SK-N-SH treated with all-trans-retinoic acid at 6 μM for 48 hours (cell line): ENCODE data around the gene SDR42E1.

Experiments used
- ATAC-seq: fragments of 200-7000 bp; cut with Tn5 transposase; 3 replicates; pipeline ENCODE4 v1.9.1; 2020; ENCODE audit warnings: mild to moderate bottlenecking, moderate library complexity
- ARNTL ChIP-seq: fragments of 450-650 bp; formaldehyde crosslinking; IDR thresholded peaks from 2 replicates; pipeline ENCODE4 v1.5.0; 2020; ENCODE audit warnings: low read depth, mild to moderate bottlenecking, moderate library complexity, borderline replicate concordance
- BACH2 ChIP-seq: fragments of 250-450 bp; sonication (Bioruptor Pico); IDR thresholded peaks from 2 replicates; pipeline ENCODE4 v1.9.0; 2021; ENCODE audit warnings: mild to moderate bottlenecking, borderline replicate concordance
- CSDC2 ChIP-seq: fragments of 250-450 bp; sonication (Bioruptor Pico); IDR thresholded peaks from 2 replicates; pipeline ENCODE4 v1.5.0; 2020; ENCODE audit warnings: mild to moderate bottlenecking, moderate library complexity
- ESRRG ChIP-seq: fragments of 250-450 bp; sonication (Bioruptor Pico); IDR thresholded peaks from 2 replicates; pipeline ENCODE4 v1.6.1; 2021; ENCODE audit warnings: mild to moderate bottlenecking
- GLIS3 ChIP-seq: fragments of 250-450 bp; sonication (Bioruptor Pico); IDR thresholded peaks from 2 replicates; pipeline ENCODE4 v1.5.0; 2020; ENCODE audit warnings: mild to moderate bottlenecking, moderate library complexity
- ISL1 ChIP-seq: fragments of 250-450 bp; sonication (Bioruptor Pico); IDR thresholded peaks from 2 replicates; pipeline ENCODE4 v2.1.2; 2022; ENCODE audit warnings: mild to moderate bottlenecking, moderate library complexity
- OSR1 ChIP-seq: fragments of 250-450 bp; sonication (Bioruptor Pico); IDR thresholded peaks from 2 replicates; pipeline ENCODE4 v1.8.0; 2022; ENCODE audit warnings: moderate library complexity, mild to moderate bottlenecking, inconsistent platforms
- PPARA ChIP-seq: fragments of 250-450 bp; sonication (Bioruptor Pico); IDR thresholded peaks from 2 replicates; pipeline ENCODE4 v1.5.0; 2020; ENCODE audit warnings: mild to moderate bottlenecking, borderline replicate concordance
- TCF4 ChIP-seq: fragments of 250-450 bp; sonication (Bioruptor Pico); IDR thresholded peaks from 2 replicates; pipeline ENCODE4 v1.8.0; 2021; ENCODE audit warnings: mild to moderate bottlenecking, moderate library complexity, borderline replicate concordance
- ZC3H10 ChIP-seq: fragments of 250-450 bp; sonication (Bioruptor Pico); IDR thresholded peaks from 2 replicates; pipeline ENCODE4 v1.5.1; 2021; ENCODE audit warnings: mild to moderate bottlenecking, moderate library complexity
- ZNF565 ChIP-seq: fragments of 450-650 bp; formaldehyde crosslinking; conservative IDR thresholded peaks from 2 replicates; pipeline ENCODE4 v1.5.0; 2020; ENCODE audit warnings: low read depth, mild to moderate bottlenecking, moderate library complexity
- ZNF70 ChIP-seq: fragments of 450-650 bp; formaldehyde crosslinking; IDR thresholded peaks from 2 replicates; pipeline ENCODE4 v1.5.0; 2020; ENCODE audit warnings: mild to moderate bottlenecking, moderate library complexity
- ZNF8 ChIP-seq: fragments of 450-650 bp; formaldehyde crosslinking; IDR thresholded peaks from 2 replicates; pipeline ENCODE4 v1.5.0; 2020; ENCODE audit warnings: mild to moderate bottlenecking, moderate library complexity
- TF ChIP-seq, protein P1 (sequence below): fragments of 250-450 bp; sonication (Bioruptor Pico); IDR thresholded peaks from 2 replicates; pipeline ENCODE4 v1.8.0; 2021; ENCODE audit warnings: low read depth, mild to moderate bottlenecking, moderate library complexity, borderline replicate concordance
- TF ChIP-seq, protein P2 (sequence below): fragments of 250-450 bp; sonication (Bioruptor Pico); IDR thresholded peaks from 2 replicates; pipeline ENCODE4 v1.5.0; 2020; ENCODE audit warnings: mild to moderate bottlenecking, moderate library complexity
- TF ChIP-seq, protein P3 (sequence below): fragments of 250-450 bp; sonication (Bioruptor Pico); IDR thresholded peaks from 2 replicates; pipeline ENCODE4 v1.8.0; 2020; ENCODE audit warnings: mild to moderate bottlenecking, moderate library complexity, borderline replicate concordance
- TF ChIP-seq, protein P4 (sequence below): fragments of 250-450 bp; sonication (Bioruptor Pico); IDR thresholded peaks from 2 replicates; pipeline ENCODE4 v1.5.1; 2020; ENCODE audit warnings: low read depth, mild to moderate bottlenecking, moderate library complexity

The SDR42E1 gene

DNA sequence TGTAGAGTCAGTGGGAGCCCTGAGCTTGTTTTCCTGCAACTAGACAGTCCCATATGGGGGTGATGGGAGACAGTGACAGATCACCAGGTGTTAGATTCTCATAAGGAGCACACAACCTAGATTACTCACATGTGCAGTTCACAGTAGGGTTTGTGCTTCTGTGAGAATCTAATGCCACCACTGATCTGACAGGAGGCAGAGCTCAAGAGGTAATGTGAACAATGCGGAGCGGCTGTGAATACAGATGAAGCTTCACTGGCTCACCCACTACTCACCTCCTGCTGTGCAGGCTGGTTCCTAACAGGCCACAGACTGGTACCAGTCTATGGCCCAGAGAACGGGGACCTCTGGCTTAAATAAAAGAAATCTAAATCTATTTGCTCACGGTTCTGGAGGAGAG, 13.6 kb upstream of the SDR42E1 start:
- no peak for ATAC-seq
- TF ChIP-seq CSDC2 (CRISPR knock-in tag): no peak
- no peak for TF ChIP-seq TCF4 (CRISPR knock-in tag)
- TF ChIP-seq ZNF565 (CRISPR knock-in tag): no peak
- TF ChIP-seq, protein P1, sequence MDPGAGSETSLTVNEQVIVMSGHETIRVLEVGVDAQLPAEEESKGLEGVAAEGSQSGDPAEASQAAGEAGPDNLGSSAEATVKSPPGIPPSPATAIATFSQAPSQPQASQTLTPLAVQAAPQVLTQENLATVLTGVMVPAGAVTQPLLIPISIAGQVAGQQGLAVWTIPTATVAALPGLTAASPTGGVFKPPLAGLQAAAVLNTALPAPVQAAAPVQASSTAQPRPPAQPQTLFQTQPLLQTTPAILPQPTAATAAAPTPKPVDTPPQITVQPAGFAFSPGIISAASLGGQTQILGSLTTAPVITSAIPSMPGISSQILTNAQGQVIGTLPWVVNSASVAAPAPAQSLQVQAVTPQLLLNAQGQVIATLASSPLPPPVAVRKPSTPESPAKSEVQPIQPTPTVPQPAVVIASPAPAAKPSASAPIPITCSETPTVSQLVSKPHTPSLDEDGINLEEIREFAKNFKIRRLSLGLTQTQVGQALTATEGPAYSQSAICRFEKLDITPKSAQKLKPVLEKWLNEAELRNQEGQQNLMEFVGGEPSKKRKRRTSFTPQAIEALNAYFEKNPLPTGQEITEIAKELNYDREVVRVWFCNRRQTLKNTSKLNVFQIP (CRISPR knock-in tag): no peak
- TF ChIP-seq, protein P2, sequence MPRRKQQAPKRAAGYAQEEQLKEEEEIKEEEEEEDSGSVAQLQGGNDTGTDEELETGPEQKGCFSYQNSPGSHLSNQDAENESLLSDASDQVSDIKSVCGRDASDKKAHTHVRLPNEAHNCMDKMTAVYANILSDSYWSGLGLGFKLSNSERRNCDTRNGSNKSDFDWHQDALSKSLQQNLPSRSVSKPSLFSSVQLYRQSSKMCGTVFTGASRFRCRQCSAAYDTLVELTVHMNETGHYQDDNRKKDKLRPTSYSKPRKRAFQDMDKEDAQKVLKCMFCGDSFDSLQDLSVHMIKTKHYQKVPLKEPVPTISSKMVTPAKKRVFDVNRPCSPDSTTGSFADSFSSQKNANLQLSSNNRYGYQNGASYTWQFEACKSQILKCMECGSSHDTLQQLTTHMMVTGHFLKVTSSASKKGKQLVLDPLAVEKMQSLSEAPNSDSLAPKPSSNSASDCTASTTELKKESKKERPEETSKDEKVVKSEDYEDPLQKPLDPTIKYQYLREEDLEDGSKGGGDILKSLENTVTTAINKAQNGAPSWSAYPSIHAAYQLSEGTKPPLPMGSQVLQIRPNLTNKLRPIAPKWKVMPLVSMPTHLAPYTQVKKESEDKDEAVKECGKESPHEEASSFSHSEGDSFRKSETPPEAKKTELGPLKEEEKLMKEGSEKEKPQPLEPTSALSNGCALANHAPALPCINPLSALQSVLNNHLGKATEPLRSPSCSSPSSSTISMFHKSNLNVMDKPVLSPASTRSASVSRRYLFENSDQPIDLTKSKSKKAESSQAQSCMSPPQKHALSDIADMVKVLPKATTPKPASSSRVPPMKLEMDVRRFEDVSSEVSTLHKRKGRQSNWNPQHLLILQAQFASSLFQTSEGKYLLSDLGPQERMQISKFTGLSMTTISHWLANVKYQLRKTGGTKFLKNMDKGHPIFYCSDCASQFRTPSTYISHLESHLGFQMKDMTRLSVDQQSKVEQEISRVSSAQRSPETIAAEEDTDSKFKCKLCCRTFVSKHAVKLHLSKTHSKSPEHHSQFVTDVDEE (CRISPR knock-in tag): no peak
- TF ChIP-seq, protein P3, sequence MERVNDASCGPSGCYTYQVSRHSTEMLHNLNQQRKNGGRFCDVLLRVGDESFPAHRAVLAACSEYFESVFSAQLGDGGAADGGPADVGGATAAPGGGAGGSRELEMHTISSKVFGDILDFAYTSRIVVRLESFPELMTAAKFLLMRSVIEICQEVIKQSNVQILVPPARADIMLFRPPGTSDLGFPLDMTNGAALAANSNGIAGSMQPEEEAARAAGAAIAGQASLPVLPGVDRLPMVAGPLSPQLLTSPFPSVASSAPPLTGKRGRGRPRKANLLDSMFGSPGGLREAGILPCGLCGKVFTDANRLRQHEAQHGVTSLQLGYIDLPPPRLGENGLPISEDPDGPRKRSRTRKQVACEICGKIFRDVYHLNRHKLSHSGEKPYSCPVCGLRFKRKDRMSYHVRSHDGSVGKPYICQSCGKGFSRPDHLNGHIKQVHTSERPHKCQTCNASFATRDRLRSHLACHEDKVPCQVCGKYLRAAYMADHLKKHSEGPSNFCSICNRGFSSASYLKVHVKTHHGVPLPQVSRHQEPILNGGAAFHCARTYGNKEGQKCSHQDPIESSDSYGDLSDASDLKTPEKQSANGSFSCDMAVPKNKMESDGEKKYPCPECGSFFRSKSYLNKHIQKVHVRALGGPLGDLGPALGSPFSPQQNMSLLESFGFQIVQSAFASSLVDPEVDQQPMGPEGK (CRISPR knock-in tag): no peak
- no peak for TF ChIP-seq ARNTL (CRISPR knock-in tag)
- no peak for TF ChIP-seq ZNF8 (CRISPR knock-in tag)
- no peak for TF ChIP-seq ISL1 (CRISPR knock-in tag)
- TF ChIP-seq PPARA: no peak
- no peak for TF ChIP-seq ZC3H10 (CRISPR knock-in tag)
- TF ChIP-seq ESRRG (CRISPR knock-in tag): no peak
- TF ChIP-seq BACH2 (CRISPR knock-in tag): no peak
- no peak for TF ChIP-seq OSR1

DNA sequence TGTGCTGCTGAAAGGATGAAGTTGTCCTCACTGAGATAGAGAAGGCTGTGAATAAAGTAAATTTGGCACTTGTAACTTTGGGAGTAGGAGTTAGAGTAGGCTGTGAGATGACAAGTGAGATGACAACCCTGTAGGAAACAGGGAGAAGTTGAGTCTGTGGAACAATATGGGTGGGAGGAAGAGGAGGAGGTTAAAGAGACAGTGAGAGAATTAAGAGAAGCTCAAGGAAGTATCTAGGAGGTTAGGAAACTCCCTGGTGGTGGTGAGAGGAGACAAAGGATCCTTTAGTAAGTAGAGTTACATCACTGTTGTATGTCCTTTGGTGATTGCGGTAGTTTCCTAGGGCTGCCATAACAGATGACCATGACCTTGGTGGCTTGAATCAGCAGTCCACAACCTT, 13.0 kb upstream of the SDR42E1 start:
- no peak for TF ChIP-seq PPARA
- no peak for TF ChIP-seq GLIS3 (CRISPR knock-in tag)
- TF ChIP-seq ZNF70 (CRISPR knock-in tag): no peak
- TF ChIP-seq, protein P2 (CRISPR knock-in tag): no peak
- TF ChIP-seq ZNF8 (CRISPR knock-in tag): no peak
- TF ChIP-seq BACH2 (CRISPR knock-in tag): no peak
- TF ChIP-seq, protein P3 (CRISPR knock-in tag): no peak
- TF ChIP-seq CSDC2 (CRISPR knock-in tag): no peak
- TF ChIP-seq OSR1: no peak
- ATAC-seq: no peak

DNA sequence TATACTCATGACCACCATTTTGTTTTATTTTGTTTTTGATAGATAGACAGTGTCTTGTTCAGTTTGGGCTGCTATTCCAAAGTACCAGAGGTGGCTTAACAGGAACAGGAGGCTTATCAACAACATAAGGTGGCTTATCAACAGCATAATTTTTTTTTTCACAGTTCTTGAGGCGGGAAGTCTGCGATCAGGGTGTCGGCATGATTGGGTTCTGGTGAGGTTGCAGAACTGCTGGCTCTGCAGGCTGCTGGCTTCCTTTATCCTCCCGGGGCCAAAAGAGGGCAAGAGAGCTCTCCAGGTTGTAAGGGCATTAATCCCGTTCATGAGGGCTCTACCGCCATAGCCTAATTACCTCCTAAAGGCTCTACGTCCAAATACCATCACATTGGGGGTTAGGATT, 11.9 kb upstream of the SDR42E1 start:
- no peak for ATAC-seq
- no peak for TF ChIP-seq GLIS3 (CRISPR knock-in tag)

DNA sequence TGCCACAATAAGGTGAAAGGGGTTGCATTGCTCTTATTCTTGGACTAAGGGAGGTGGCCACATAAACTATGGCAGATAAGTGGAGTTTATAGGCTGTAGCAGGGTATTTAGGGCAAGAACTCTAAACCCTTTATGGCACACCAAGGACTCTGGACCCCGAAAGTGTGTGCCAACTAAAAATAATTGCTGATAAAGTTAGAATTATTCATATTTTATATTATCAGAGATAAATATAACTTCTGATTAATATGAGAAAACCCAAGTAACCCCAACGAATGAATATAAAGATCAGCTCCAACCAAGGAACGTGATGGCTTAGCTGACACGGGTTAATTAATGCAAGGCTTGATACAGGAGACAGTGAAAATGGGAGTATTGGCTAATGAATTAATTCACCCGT, 8.8 kb upstream of the SDR42E1 start:
- TF ChIP-seq, protein P4, sequence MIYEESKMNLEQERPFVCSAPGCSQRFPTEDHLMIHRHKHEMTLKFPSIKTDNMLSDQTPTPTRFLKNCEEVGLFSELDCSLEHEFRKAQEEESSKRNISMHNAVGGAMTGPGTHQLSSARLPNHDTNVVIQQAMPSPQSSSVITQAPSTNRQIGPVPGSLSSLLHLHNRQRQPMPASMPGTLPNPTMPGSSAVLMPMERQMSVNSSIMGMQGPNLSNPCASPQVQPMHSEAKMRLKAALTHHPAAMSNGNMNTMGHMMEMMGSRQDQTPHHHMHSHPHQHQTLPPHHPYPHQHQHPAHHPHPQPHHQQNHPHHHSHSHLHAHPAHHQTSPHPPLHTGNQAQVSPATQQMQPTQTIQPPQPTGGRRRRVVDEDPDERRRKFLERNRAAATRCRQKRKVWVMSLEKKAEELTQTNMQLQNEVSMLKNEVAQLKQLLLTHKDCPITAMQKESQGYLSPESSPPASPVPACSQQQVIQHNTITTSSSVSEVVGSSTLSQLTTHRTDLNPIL (CRISPR knock-in tag): no peak
- no peak for ATAC-seq
